Forelimb muscle (tissue), 1 donor: ENCODE results near the gene HEATR5B. TPM values are rescaled to one million over a fixed set of nuclear protein-coding genes. Genes with fewer than 3 reads are reported as not detected.
"Not testable (repeated sequence)": the region's sequence is repeated elsewhere in the genome, so short reads cannot be mapped to it uniquely, and the experiment has no call there.

ENCODE experiments used
- DNase-seq: peaks from one replicate; pipeline ENCODE4 v3.0.0-alpha.2; 2013; ENCODE audit warnings: low read depth
- polyA plus RNA-seq: library from polyadenylated mRNA; unstranded; fragments of 120-200 nt; gene quantifications from one replicate; pipeline ENCODE4 v1.2.1, GENCODE V29; 2013; ENCODE audit not compliant: insufficient read length

Gene HEATR5B
- polyA plus RNA-seq, 1 donor = 13.1 TPM

DNA sequence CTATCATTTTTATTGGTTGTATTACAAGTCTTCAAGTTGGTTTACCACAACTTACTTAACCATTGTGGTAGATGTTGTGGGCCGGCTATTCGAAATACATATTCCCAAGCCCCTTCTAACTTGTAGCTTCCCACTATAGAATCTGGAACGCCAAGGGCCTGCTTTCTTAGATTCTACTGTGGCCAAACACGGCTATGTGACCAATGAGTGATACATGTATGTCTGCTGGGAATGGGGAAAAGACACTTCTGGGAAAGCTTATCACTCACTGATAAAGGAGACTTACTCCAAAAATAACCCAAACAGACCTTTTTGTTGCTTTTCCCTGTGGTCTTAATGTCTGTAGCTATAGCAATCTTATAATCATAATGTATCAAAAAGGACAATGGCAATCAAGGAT, 142.3 kb downstream of the HEATR5B start:
- no peak for DNase-seq

GRCh38 chr2:36936526-36936925, 147.6 kb downstream of the HEATR5B start:
- DNase-seq = not testable (repeated sequence)

DNA sequence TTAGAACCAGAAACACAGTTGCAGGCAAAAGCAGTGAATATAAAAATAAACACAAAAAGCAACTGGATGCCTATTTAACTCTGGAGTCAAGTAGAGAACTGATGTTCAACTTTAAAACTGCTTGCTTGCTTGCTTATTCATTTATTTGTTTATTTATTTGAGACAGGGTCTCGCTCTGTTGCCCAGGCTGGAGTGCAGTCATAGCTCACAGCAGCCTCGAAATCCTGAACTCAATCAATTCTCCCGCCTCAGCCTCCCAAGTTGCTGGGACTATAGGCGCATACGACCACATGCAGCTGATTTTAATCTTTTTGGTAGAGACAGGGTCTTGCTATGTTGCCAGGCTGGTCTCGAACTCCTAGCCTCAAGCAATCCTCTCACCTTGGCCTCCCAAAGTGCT, 152.5 kb downstream of the HEATR5B start:
- not testable (repeated sequence) for DNase-seq

Other genes with a start within 250 kb of the HEATR5B start
- gene STRN, start 117.8 kb downstream of the HEATR5B start, polyA plus RNA-seq = 22.5 TPM
- 7.6 TPM for gene GPATCH11, start 146 bp upstream of the HEATR5B start, polyA plus RNA-seq
- gene EIF2AK2, start 72.6 kb upstream of the HEATR5B start, polyA plus RNA-seq = 18.6 TPM
- gene SULT6B1, start 104.3 kb upstream of the HEATR5B start, polyA plus RNA-seq = not detected
- gene CEBPZOS, start 112.1 kb upstream of the HEATR5B start, polyA plus RNA-seq = 35.9 TPM
- 40.5 TPM for gene CEBPZ, start 147.2 kb upstream of the HEATR5B start, polyA plus RNA-seq
- gene NDUFAF7, start 147.3 kb upstream of the HEATR5B start, polyA plus RNA-seq = 15.2 TPM
- gene PRKD3, start 240.5 kb upstream of the HEATR5B start, polyA plus RNA-seq = 27.3 TPM